Measurements from ENCODE around the gene VPS11.

The VPS11 gene

DNA sequence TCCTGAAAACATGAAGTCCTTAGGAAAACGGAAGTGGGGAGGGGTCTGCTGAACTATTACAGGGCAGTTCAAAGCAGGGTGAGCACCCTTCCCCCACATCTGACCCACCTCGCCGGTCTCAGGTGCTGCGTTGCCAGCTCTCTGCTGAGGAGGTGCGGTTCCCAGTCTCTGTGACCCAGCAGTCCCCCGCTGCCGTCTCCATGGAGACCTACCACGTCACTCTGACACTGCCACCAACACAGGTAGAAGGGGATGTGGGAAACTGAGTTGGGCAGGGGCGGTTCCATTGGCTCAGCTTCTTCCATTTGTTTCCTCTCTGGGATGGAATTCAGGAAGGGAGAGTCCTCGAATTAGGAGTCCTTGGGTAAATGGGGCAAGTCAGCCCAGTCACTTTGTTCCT, 42.8 kb downstream of the VPS11 start:
- H3K4me3 ChIP-seq (ENCODE audit: control insufficient read depth, low read depth, low read length) = no peak overlapping the region
- TF ChIP-seq, protein P1, sequence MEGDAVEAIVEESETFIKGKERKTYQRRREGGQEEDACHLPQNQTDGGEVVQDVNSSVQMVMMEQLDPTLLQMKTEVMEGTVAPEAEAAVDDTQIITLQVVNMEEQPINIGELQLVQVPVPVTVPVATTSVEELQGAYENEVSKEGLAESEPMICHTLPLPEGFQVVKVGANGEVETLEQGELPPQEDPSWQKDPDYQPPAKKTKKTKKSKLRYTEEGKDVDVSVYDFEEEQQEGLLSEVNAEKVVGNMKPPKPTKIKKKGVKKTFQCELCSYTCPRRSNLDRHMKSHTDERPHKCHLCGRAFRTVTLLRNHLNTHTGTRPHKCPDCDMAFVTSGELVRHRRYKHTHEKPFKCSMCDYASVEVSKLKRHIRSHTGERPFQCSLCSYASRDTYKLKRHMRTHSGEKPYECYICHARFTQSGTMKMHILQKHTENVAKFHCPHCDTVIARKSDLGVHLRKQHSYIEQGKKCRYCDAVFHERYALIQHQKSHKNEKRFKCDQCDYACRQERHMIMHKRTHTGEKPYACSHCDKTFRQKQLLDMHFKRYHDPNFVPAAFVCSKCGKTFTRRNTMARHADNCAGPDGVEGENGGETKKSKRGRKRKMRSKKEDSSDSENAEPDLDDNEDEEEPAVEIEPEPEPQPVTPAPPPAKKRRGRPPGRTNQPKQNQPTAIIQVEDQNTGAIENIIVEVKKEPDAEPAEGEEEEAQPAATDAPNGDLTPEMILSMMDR (conservative IDR thresholded peaks at IDR 0.05; ENCODE audit: control insufficient read depth, insufficient read depth, low read depth, low read length) = no peak

DNA sequence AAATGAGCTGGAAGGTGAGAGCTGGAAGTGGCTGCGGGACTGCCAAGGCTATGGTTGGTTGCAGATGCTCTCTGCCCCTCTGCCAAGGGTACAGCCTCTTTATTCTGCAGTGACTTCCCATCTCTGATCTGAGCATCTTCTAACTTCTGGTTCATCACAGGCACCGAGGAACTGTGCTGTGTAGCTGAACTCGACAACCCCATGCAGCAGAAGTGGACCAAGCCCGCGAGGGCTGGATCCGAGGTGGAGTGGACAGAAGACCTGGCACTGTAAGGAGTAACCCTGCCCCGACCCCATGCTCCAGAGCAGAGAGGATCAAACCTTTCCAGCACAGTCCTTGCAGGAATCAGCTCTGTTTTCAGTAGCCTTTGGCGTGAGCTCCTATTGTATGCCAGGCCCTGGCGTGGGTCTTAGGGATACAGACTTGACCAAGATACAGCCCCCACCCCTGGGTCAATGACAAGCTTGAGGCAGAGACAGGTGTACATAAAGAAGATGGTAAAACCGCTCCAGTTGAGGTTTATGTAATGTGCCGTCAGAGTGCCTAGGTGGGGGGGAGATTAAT, 43.8 kb downstream of the VPS11 start:
- no peak overlapping the region for H3K4me3 ChIP-seq (ENCODE audit: control insufficient read depth, low read depth, low read length)
- TF ChIP-seq, protein P1 (conservative IDR thresholded peaks at IDR 0.05; ENCODE audit: control insufficient read depth, insufficient read depth, low read depth, low read length) = no peak
- DNase-seq (ENCODE audit: low read depth) = no peak

More for the DNA sequence above, 42.8 kb downstream of the VPS11 start:
- DNase-seq (ENCODE audit: low read depth) = no peak

DNA sequence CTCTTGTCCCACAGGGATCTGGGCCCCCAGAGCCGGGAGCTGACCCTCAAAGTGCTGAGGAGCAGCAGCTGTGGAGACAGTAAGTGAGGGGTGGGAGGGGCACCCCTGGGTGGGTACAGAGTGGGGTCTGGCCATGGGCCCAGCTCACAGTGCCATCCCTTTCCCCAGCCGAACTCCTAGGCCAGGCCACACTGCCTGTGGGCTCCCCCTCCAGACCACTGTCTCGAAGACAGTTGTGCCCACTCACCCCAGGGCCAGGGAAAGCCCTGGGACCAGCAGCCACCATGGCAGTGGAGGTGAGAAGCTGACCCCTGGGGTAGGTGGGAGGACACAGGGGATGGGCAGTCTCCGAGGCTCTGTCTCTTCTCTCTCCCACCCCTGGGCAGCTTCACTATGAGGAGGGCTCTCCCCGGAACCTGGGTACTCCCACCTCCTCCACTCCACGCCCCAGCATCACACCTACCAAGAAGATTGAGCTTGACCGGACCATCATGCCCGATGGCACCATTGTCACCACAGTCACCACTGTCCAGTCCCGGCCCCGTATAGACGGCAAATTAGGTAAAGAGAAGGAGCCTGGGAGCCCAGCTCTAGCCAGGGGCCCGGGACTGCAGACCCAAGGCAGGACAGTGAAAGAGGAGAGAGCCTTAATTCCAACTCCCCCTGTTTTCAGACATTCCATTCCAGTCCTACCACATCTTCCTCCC, 44.8 kb downstream of the VPS11 start:
- no peak for DNase-seq (ENCODE audit: low read depth)
- no peak overlapping the region for H3K4me3 ChIP-seq (ENCODE audit: control insufficient read depth, low read depth, low read length)
- TF ChIP-seq, protein P1 (conservative IDR thresholded peaks at IDR 0.05; ENCODE audit: control insufficient read depth, insufficient read depth, low read depth, low read length) = no peak

DNA sequence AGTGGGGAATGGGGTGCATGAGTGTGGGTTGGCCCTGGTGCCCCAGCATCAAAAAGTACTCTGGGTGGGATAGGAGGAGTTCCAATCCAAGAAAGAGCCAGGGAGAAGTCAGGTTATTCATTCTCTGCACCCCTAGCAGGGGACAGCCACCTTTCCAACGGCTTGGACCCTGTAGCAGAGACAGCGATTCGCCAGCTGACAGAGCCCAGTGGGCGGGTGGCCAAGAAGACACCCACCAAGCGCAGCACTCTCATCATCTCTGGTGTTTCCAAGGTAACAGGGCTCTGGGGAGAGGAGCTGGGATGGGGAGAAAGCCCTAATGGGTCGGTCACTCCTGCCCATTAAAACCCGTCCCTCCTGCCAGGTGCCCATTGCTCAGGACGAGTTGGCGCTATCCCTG, 46.1 kb downstream of the VPS11 start:
- no peak for DNase-seq (ENCODE audit: low read depth)
- H3K4me3 ChIP-seq (ENCODE audit: control insufficient read depth, low read depth, low read length) = no peak overlapping the region

DNA sequence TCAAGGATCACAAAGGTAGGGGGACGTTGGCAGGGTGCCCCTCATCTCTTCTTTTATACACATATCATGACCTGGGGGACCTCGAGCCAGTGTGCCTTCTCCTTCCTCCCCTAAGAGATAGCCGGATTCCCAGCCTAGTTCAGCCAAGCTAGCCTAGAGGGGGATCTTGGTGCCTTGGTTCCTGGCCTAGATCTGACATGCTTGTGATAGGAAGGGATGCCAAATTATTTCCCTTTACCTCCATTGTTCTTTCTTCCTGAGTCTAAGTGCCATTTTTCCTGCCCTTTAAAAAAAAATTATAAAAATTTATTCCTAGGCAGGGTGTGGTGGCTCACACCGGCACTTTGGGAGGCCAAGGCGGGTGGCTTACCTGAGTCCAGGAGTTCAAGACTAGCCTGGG, 46.7 kb downstream of the VPS11 start:
- TF ChIP-seq, protein P1 (conservative IDR thresholded peaks at IDR 0.05; ENCODE audit: control insufficient read depth, insufficient read depth, low read depth, low read length) = no peak
- no peak overlapping the region for H3K4me3 ChIP-seq (ENCODE audit: control insufficient read depth, low read depth, low read length)
- DNase-seq (ENCODE audit: low read depth) = no peak

More for the DNA sequence above, 46.1 kb downstream of the VPS11 start:
- TF ChIP-seq, protein P1 (conservative IDR thresholded peaks at IDR 0.05; ENCODE audit: control insufficient read depth, insufficient read depth, low read depth, low read length) = no peak

DNA sequence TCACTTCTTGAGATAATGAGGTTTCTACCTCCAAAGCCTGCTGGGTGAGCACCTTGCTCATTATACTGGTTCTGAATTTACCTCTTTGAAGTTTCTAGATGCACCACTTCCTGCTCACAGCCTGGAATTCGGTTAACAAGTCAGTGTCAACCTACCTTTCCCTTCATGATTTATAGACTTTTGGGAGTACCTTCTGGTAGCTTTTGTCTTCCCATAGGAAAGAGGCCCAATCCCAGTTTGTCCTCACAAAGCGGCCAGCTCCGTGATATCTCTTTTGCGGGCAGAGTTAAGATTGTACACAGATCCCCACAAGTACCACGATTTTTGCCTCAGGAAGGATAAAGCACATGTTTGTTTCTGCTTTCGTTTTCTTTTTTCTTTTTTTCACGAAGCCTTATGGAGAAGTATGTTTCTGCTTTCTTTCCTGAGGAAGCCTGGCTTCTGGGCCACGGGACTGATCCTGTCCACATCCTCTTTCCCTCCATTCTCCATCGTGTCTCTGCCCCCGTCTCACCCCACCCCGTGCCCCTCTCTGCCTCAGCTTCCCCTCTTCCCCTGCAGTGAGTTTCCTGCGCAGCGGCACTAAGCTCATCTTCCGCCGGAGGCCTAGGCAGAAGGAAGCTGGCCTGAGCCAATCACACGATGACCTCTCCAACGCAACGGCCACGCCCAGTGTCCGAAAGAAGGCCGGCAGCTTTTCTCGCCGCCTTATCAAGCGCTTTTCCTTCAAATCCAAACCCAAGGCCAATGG, 48.0 kb downstream of the VPS11 start:
- TF ChIP-seq, protein P1 (conservative IDR thresholded peaks at IDR 0.05; ENCODE audit: control insufficient read depth, insufficient read depth, low read depth, low read length) = no peak
- H3K4me3 ChIP-seq (ENCODE audit: control insufficient read depth, low read depth, low read length) = no peak overlapping the region
- DNase-seq (ENCODE audit: low read depth) = no peak

Measured in fibroblast of mammary gland (primary cell).